Measurements from ENCODE around the gene ZNF821. TPM values are rescaled to one million over a fixed set of nuclear protein-coding genes. Genes with fewer than 3 reads are reported as not detected.

Gene ZNF821
- total and polyA plus RNA-seq, 8 donors = 3.0 to 12.6 (median 4.0) TPM

DNA sequence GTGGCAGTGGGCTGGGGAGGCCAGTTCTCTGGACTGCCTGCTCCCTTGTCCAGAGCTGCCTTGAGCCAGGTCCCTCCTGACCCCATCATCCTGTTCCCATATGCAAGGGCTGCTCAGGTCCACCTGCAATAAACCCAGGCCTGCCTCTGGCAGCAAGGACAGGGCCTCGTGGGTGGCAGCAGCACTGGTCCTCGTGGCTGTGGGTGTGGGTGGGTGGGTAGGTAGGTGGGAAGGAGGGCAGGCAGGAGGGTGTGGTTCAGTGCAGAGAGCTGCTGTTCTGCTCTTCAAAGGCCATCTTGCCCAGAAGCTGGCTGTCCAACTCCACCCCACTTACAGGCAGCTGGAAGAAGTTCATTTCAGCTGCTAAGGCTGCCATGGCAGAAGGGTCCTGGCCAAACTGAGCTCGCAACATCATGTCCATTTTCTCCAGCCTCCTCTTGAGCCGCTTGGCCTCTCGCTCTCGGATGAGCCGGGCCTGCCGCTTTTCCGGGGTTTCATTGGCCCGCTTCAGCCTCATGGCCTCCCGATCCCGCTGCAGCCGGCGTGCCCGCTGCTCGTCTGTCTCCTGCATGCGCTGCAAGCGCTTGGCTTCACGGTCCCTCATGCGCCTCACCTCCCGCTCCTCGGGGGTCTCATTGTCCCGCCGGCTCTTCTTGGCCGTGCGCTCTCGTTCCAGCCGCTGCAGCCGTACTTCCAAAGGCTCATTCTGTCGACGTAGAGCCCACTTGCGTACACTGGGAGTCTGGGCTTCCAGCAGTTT is 24.0 kb downstream of the ZNF821 start:
- TF ChIP-seq, protein P1, sequence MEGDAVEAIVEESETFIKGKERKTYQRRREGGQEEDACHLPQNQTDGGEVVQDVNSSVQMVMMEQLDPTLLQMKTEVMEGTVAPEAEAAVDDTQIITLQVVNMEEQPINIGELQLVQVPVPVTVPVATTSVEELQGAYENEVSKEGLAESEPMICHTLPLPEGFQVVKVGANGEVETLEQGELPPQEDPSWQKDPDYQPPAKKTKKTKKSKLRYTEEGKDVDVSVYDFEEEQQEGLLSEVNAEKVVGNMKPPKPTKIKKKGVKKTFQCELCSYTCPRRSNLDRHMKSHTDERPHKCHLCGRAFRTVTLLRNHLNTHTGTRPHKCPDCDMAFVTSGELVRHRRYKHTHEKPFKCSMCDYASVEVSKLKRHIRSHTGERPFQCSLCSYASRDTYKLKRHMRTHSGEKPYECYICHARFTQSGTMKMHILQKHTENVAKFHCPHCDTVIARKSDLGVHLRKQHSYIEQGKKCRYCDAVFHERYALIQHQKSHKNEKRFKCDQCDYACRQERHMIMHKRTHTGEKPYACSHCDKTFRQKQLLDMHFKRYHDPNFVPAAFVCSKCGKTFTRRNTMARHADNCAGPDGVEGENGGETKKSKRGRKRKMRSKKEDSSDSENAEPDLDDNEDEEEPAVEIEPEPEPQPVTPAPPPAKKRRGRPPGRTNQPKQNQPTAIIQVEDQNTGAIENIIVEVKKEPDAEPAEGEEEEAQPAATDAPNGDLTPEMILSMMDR (IDR thresholded peaks at IDR 0.05) = no peak

DNA sequence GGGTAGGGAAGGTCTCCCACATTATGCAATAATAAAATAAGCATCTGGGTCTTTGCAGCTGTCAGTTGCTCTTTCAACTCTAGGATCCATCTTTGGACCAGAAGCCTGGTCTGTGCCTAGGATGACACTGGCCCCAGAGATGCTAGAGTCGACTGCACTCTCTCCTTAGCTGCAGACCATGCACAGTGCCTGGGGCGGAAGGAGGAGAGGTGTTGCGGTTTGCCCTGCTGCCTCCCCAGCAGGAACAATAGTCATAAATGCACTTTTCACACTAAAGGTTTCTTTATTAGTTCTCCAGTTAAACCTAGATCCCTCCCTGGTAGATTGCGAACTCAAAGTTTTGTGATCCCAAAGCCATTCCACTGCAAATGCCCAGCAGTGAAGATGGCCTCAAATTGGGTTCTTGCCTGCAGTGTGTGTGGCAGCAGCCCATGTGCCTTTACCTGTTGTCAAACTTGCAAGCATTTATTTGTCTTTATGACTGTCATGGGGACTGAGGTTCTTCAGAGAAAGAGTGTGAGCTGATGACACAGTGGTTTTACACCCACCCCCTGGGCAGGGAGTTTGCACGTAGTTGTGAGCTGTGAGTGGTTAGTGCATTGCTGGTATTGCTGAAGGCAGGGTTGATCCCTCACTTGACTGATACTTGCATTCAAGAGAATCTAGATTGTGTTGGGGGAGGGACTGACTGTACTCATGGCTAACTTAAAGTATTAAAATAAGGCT is 27.9 kb downstream of the ZNF821 start:
- 87 to 92% methylated on average over 5 of the region's 5 CpGs for WGBS, 2 donors
- Histone ChIP-seq H3K27me3 (no peaks in the 10 kb centered on the region), H3K4me1 (peaks cover 5 to 9% (median 8%) of the 10 kb centered on the region in 3 donors), H3K4me3 (no peak overlapping the region), H3K36me3 (peaks cover 0 to 15% (median 7%) of the 10 kb centered on the region in 3 donors), H3K27ac (no peak overlapping the region), H3K9me3 (no peaks in the 10 kb centered on the region)
- intact Hi-C loops (cut with DNase I) = no loop called here
- no peak for FAIRE-seq
- TF ChIP-seq, protein P1 (IDR thresholded peaks at IDR 0.05) = no peak
- no peak for ATAC-seq
- no peak for DNase-seq

More for the DNA sequence above, 24.0 kb downstream of the ZNF821 start:
- Histone ChIP-seq H3K9me3 (no peaks in the 10 kb centered on the region), H3K36me3 (peaks cover 0 to 7% (median 0%) of the 10 kb centered on the region in 3 donors), H3K27me3 (no peaks in the 10 kb centered on the region), H3K27ac (peak overlapping the region in 1 of 4 donors; percentile 31), H3K4me3 (no peak overlapping the region), H3K4me1 (peaks cover 3 to 9% (median 5%) of the 10 kb centered on the region in 3 donors)
- intact Hi-C loops (cut with DNase I) = no loop called here
- ATAC-seq = no peak
- 94 to 95% methylated on average over 32 of the region's 32 CpGs for WGBS, 2 donors
- no peak for DNase-seq
- no peak for FAIRE-seq

DNA sequence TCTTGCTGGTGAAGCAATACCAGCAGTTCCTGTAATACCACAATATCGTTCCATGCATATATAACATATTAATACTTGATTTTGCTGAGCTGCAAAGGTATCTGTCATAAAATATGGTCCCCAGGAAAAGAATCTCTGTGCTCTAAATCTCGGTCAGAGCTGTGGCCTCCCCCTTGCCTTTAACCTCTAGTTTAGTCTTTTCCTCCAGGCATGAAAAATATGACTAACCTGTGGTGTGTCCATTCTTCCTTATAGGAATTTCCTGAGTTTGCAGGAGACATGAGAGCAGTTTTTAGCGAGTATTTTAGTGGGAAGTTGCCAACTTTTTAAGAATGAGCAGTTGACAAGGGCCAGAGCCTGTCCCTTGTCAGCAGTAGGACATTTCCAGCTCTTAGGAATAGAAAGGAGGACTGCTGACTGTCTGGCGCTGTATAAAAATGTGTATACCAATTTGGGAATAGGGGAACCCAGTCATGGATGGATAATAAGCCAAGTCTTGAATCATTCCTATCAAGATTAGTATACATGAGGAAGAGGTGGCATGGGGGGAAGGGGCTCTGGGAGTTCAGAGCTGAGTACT is 29.5 kb downstream of the ZNF821 start:
- H3K4me3 ChIP-seq = no peak overlapping the region
- no peak for ATAC-seq
- H3K27me3 ChIP-seq = no peaks in the 10 kb centered on the region
- FAIRE-seq = no peak
- H3K9me3 ChIP-seq = no peaks in the 10 kb centered on the region
- no peak for DNase-seq
- TF ChIP-seq, protein P1 (IDR thresholded peaks at IDR 0.05) = no peak
- no peak overlapping the region for H3K27ac ChIP-seq
- peaks cover 5 to 9% (median 8%) of the 10 kb centered on the region in 3 donors for H3K4me1 ChIP-seq
- peaks cover 0 to 18% (median 7%) of the 10 kb centered on the region in 3 donors for H3K36me3 ChIP-seq
- WGBS, 2 donors = 81 to 84% methylated on average over 4 of the region's 4 CpGs
- intact Hi-C loops (cut with DNase I) = no loop called here

DNA sequence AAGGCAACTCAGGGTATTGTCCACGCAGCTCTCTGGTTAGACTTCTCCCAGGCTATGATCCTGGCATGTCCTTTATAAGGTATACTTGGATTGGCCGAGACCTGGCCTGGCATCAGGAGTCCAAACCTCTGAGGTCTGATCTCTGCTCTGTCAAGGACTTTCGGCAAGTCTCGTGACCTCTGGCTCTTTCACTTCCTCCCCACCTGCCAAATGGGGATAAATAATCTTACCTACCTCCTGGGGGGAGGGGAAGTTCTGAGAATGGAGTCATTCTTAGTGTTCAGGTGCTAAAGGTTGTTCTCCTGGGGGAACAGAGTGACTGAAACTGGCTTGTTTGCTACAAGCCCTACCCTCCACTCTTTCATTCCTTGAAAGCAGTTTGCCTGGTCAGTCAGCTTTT is 30.6 kb downstream of the ZNF821 start:
- DNase-seq (no peak), FAIRE-seq (no peak), ATAC-seq (peak in 3 of 4 donors; percentile 27 to 63 (median 34))
- Histone ChIP-seq H3K9me3 (no peaks in the 10 kb centered on the region), H3K4me1 (peaks cover 0 to 5% (median under 1%) of the 10 kb centered on the region in 3 donors), H3K27me3 (no peaks in the 10 kb centered on the region), H3K36me3 (peaks cover 2 to 24% (median 7%) of the 10 kb centered on the region in 3 donors), H3K27ac (no peak overlapping the region), H3K4me3 (no peak overlapping the region)
- TF ChIP-seq, protein P1 (IDR thresholded peaks at IDR 0.05) = no peak
- 45% methylated on average over 4 of the region's 4 CpGs for WGBS, 2 donors
- intact Hi-C loops (cut with DNase I) = no loop called here
